Measurements from ENCODE around the gene MASP1. TPM values are rescaled to one million over a fixed set of nuclear protein-coding genes. Genes with fewer than 3 reads are reported as not detected.

MASP1 gene
- total RNA-seq, 4 donors from 2014 or later, result 3.8 to 9.9 (median 6.9) TPM

DNA sequence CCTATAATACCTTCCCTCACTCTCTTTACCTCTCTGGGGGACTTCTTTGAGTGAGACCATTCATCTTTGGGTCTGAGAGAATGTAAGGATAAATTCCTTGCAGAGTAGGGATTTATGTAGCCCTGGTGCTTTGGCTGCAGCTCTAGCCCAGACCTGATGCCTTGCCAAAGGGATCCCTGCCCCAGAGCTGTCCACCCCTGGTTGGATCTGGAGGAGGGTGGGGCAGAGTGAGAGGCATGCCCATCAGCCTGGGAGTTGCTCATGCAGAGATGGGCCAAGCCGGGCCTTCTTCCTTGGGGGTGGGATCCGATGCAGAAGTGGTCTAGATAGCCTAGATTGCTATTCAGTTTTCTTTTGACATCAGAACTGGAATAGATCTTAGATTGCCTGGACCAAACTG lies 62.8 kb downstream of the MASP1 start:
- TF ChIP-seq, protein P1, sequence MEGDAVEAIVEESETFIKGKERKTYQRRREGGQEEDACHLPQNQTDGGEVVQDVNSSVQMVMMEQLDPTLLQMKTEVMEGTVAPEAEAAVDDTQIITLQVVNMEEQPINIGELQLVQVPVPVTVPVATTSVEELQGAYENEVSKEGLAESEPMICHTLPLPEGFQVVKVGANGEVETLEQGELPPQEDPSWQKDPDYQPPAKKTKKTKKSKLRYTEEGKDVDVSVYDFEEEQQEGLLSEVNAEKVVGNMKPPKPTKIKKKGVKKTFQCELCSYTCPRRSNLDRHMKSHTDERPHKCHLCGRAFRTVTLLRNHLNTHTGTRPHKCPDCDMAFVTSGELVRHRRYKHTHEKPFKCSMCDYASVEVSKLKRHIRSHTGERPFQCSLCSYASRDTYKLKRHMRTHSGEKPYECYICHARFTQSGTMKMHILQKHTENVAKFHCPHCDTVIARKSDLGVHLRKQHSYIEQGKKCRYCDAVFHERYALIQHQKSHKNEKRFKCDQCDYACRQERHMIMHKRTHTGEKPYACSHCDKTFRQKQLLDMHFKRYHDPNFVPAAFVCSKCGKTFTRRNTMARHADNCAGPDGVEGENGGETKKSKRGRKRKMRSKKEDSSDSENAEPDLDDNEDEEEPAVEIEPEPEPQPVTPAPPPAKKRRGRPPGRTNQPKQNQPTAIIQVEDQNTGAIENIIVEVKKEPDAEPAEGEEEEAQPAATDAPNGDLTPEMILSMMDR (IDR thresholded peaks at IDR 0.05), result no peak
- ATAC-seq (ENCODE audit: low FRiP score), result peak; percentile 17
- DNase-seq (ENCODE audit: low spot score), result no peak

DNA sequence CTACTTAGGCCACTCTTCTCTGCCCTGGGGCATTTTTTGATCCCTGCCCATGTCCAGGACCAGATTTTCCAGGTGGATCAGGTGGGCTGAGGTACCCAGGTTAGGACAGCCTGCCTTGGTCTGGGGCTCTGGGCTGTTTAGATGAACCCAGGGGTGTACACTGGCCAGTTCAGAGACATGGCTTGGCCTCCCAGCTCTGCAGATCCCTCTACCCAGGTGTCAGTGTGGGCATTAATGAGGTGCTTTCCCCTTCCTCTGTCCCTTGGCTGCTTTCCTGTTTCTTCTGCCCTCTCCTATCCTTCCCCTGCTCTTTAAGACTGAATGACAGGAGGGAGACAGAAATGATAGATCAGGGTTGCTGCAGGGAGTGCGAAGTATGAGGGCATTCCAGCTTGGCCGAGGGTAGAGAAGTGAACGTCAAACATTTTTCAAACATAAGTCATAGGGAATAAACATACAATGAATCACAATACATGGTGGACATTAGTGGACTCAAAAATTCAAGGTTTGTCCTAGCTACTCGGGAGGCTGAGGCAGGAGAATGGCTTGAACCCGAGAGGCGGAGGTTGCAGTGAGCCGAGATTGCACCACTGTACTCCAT lies 63.8 kb downstream of the MASP1 start:
- peak; percentile 89 for ATAC-seq (ENCODE audit: low FRiP score)

DNA sequence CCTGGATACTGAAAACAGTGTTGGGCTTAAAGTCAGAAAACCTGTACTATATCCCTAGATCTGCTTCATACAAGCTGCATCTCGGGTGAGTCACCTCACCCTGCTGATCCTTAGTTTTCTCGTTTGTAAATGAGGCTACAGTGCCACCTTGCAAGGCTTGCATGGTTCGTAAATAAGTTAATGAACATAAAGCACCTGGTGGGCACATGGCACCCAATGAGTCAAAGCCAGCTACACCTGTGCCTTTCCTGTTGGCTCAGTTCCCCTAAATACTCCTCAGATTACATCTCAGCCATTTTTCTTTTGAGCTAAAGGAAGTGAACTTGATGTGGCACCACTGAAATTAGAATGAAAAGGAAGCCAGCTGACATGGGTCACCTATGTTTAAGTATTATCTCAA lies 67.7 kb downstream of the MASP1 start:
- DNase-seq (ENCODE audit: low spot score) (no peak), ATAC-seq (ENCODE audit: low FRiP score) (no peak)
- TF ChIP-seq, protein P1 (IDR thresholded peaks at IDR 0.05), result no peak

More for the DNA sequence above, 63.8 kb downstream of the MASP1 start:
- no peak for DNase-seq (ENCODE audit: low spot score)
- TF ChIP-seq, protein P1 (IDR thresholded peaks at IDR 0.05), result no peak

DNA sequence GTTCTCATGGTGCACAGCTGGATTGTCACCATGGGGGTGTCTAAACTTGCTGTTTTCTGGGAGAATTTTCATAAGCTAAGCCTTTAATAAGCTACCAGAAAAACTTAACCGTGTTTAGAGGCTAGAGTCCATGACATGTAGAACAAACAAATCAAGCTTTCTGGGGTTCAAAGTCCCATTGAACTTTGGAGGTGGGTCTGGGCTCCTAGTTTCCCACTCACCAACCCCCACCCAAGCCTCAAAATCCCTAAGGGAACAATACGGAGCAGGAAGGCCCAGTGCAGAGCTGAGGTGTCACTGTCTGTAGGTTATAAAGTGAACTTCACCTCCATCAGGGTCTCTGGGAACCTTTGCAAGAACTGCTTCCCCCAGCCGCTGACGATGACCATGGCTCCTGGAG lies 68.7 kb downstream of the MASP1 start:
- DNase-seq (ENCODE audit: low spot score) (no peak), ATAC-seq (ENCODE audit: low FRiP score) (no peak)
- TF ChIP-seq, protein P1 (IDR thresholded peaks at IDR 0.05), result no peak

DNA sequence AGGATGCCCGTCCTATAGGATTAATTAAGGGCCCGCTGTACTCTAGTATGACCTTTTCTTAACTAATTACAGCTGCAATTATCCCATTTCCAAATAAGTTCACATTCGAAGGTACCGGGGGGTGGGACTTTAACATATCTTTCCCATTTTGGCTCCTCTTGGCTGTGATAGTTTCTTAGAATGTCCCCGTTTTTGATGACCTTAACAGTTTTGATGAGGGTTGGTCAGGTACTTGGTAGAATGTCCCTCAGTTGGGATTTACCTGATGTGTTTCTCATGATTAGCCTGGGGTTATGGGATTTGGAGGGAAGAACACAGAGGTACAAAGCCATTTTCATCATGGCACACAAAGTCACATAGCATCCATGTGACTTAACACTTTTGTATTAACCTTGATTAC lies 76.1 kb downstream of the MASP1 start:
- TF ChIP-seq, protein P1 (IDR thresholded peaks at IDR 0.05), result no peak
- no peak for ATAC-seq (ENCODE audit: low FRiP score)
- no peak for DNase-seq (ENCODE audit: low spot score)

DNA sequence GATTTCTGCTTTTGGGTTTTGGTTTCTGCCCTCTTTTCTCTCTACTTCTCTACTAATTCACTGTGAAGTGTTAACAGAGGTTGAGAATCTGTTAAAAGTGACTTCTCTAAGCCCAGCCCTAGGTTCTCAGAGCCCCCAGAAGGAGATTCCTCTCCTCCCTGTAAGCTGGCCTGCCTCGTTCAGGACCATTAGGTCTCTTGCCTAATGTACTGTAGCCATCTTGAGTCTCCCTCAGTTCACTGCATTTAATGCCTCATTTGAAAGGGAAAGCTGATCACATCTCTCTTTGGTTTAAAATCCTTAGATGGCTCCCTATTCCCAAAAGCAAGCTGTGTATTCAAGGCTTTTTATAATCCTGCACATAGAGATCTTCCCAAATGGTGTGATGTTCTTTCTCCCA lies 77.9 kb downstream of the MASP1 start:
- TF ChIP-seq, protein P1 (IDR thresholded peaks at IDR 0.05), result no peak

DNA sequence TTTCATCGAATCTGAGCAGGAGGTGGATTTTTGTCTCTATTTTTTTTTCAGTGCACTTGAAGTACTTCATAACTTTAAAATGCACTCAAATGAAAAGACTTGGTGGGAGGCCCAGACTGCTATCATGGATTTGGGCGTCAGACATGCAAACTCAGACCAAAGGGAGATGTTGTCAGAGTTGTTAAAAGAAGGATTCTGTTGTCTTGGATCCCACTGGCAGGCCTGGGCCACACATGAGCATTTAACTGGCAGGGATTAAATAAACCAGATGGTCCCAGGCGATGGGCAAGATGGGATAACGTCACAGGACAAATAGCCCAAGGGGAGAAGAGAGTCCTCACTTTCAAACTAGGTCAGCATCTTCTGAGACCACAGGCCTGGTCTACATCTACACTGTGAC lies 78.8 kb downstream of the MASP1 start:
- TF ChIP-seq, protein P1 (IDR thresholded peaks at IDR 0.05), result no peak
- ATAC-seq (ENCODE audit: low FRiP score) (no peak), DNase-seq (ENCODE audit: low spot score) (no peak)

More for the DNA sequence above, 77.9 kb downstream of the MASP1 start:
- ATAC-seq (ENCODE audit: low FRiP score) (no peak), DNase-seq (ENCODE audit: low spot score) (no peak)

Data from omental fat pad (tissue), 4 donors.